ENCODE results near the gene ULK4.

DNA sequence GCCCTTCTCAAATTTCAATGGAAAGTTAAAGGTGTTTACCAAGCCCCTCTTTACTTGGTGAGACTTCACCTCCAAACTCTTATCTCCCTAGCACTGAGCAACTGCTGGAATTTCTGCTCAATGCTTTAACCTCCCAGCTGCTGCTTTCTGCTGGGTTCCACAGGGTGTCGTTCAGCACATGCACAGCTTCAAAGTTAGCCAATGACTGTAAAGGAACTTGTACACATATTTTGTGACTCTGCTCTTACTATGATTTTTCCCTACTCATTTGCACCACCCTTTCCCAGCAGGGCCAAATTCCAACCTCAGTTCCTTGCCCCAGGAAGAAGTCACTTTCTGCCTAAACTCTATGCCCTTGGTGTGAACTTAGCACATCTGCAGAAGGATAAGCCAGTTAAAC lies 89.7 kb downstream of the ULK4 start:
- TF ChIP-seq RAD21 (IDR thresholded peaks at IDR 0.05; ENCODE audit: low read depth) (no peak), POLR2A (IDR thresholded peaks at IDR 0.05; ENCODE audit: borderline replicate concordance, extremely low read depth, insufficient read depth, insufficient read length) (no peak), CTCF (IDR thresholded peaks at IDR 0.05 in 2 of 3, conservative IDR thresholded peaks at IDR 0.05 in 1 of 3; ENCODE audit: borderline replicate concordance in 1 of 3, insufficient read depth in 1 of 3, low read depth in 2 of 3, low read length in 2 of 3) (no peak), YY1 (IDR thresholded peaks at IDR 0.05; ENCODE audit: extremely low read depth, insufficient replicate concordance, low read depth, low read length) (no peak), TCF7L2 (IDR thresholded peaks at IDR 0.05; ENCODE audit: borderline replicate concordance, extremely low read depth, insufficient read depth, insufficient read length) (no peak), POLR2AphosphoS5 (IDR thresholded peaks at IDR 0.05; ENCODE audit: low read depth, low read length) (no peak), EGR1 (IDR thresholded peaks at IDR 0.05; ENCODE audit: low read depth) (no peak), REST (IDR thresholded peaks at IDR 0.05; ENCODE audit: low read depth) (no peak), JUND (IDR thresholded peaks at IDR 0.05) (no peak), SP1 (IDR thresholded peaks at IDR 0.05; ENCODE audit: low read depth) (no peak)
- TF ChIP-seq, protein P1, sequence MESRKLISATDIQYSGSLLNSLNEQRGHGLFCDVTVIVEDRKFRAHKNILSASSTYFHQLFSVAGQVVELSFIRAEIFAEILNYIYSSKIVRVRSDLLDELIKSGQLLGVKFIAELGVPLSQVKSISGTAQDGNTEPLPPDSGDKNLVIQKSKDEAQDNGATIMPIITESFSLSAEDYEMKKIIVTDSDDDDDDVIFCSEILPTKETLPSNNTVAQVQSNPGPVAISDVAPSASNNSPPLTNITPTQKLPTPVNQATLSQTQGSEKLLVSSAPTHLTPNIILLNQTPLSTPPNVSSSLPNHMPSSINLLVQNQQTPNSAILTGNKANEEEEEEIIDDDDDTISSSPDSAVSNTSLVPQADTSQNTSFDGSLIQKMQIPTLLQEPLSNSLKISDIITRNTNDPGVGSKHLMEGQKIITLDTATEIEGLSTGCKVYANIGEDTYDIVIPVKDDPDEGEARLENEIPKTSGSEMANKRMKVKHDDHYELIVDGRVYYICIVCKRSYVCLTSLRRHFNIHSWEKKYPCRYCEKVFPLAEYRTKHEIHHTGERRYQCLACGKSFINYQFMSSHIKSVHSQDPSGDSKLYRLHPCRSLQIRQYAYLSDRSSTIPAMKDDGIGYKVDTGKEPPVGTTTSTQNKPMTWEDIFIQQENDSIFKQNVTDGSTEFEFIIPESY (IDR thresholded peaks at IDR 0.05; ENCODE audit: extremely low read depth, insufficient replicate concordance, low read length), result no peak
